Type B pancreatic cell (in vitro differentiated cells): ENCODE measurements around the gene OSBP2. TPM values are rescaled to one million over a fixed set of nuclear protein-coding genes. Genes with fewer than 3 reads are reported as not detected.

ENCODE experiments used
- DNase-seq: peaks from one replicate; pipeline ENCODE4 v3.0.0; 2021; ENCODE audit warnings: mixed read lengths; ENCODE audit not compliant: unreplicated experiment; ENCODE audit errors: extremely low spot score
- H3K27ac Mint-ChIP-seq: 2 replicates; pipeline ENCODE4 v1.8.0; 2021; ENCODE audit warnings: mild to moderate bottlenecking, mixed read lengths
- H3K27me3 Mint-ChIP-seq: 2 replicates; pipeline ENCODE4 v1.8.0; 2021; ENCODE audit warnings: mixed read lengths
- H3K36me3 Mint-ChIP-seq: 2 replicates; pipeline ENCODE4 v1.8.0; 2021; ENCODE audit warnings: mixed read lengths
- H3K4me1 Mint-ChIP-seq: one replicate; pipeline ENCODE4 v1.8.0; 2021; ENCODE audit warnings: mixed read lengths; ENCODE audit not compliant: unreplicated experiment
- H3K4me3 Mint-ChIP-seq: 2 replicates; pipeline ENCODE4 v1.8.0; 2021; ENCODE audit warnings: mild to moderate bottlenecking, mixed read lengths
- H3K9me3 Mint-ChIP-seq: 2 replicates; pipeline ENCODE4 v1.8.0; 2021; ENCODE audit warnings: mixed read lengths
- CTCF ChIP-seq: fragments of 200-600 bp; sonication (generic); conservative IDR thresholded peaks from 2 replicates; pipeline ENCODE4 v1.5.0; 2021; ENCODE audit warnings: antibody characterized with exemption, mild to moderate bottlenecking
- total RNA-seq: library from RNA; stranded (reverse); gene quantifications from 2 replicates; pipeline ENCODE4 v1.2.1, GENCODE V29; 2021; ENCODE audit warnings: low replicate concordance

OSBP2 gene
- total RNA-seq, 1 donor from 2014 or later, result 8.1 TPM

GRCh38 chr22:30878516-30879414, 184.1 kb downstream of the OSBP2 start:
- peaks cover 30% of the 10 kb centered on the region for H3K4me1 Mint-ChIP-seq
- H3K36me3 Mint-ChIP-seq, result no peaks in the 10 kb centered on the region
- H3K27ac Mint-ChIP-seq, result no peak overlapping the region
- no peak for DNase-seq
- H3K4me3 Mint-ChIP-seq, result peak overlapping the region; percentile 20
- no peak for TF ChIP-seq CTCF
- H3K9me3 Mint-ChIP-seq, result no peaks in the 10 kb centered on the region
- H3K27me3 Mint-ChIP-seq, result no peaks in the 10 kb centered on the region

- Mint-ChIP-seq H3K27ac (no peak overlapping the region), H3K4me1 (peaks cover 30% of the 10 kb centered on the region), H3K4me3 (no peak overlapping the region), H3K27me3 (no peaks in the 10 kb centered on the region), H3K9me3 (no peaks in the 10 kb centered on the region), H3K36me3 (no peaks in the 10 kb centered on the region)
- TF ChIP-seq CTCF, result no peak
- no peak for DNase-seq
These were observed 184.7 kb downstream of the OSBP2 start for GRCh38 chr22:30879415-30879797.

- no peak for TF ChIP-seq CTCF
- Mint-ChIP-seq H3K27me3 (no peaks in the 10 kb centered on the region), H3K9me3 (no peaks in the 10 kb centered on the region), H3K27ac (no peak overlapping the region), H3K36me3 (no peaks in the 10 kb centered on the region), H3K4me3 (no peak overlapping the region), H3K4me1 (peaks cover 30% of the 10 kb centered on the region)
- DNase-seq, result no peak
These were observed 185.5 kb downstream of the OSBP2 start for GRCh38 chr22:30880181-30880601.

GRCh38 chr22:30880847-30881246, 186.2 kb downstream of the OSBP2 start:
- no peak for TF ChIP-seq CTCF
- Mint-ChIP-seq H3K4me3 (no peak overlapping the region), H3K27ac (no peak overlapping the region), H3K36me3 (no peaks in the 10 kb centered on the region), H3K4me1 (peaks cover 30% of the 10 kb centered on the region), H3K9me3 (no peaks in the 10 kb centered on the region), H3K27me3 (no peaks in the 10 kb centered on the region)
- DNase-seq, result no peak

- DNase-seq, result no peak
These were observed 186.9 kb downstream of the OSBP2 start for GRCh38 chr22:30881361-30882183.

More at GRCh38 chr22:30881361-30882183, 186.9 kb downstream of the OSBP2 start:
- Mint-ChIP-seq H3K9me3 (no peaks in the 10 kb centered on the region), H3K4me1 (peaks cover 30% of the 10 kb centered on the region), H3K27me3 (no peaks in the 10 kb centered on the region), H3K36me3 (no peaks in the 10 kb centered on the region), H3K4me3 (peak overlapping the region; percentile 51), H3K27ac (peak overlapping the region; percentile 73)
- TF ChIP-seq CTCF, result no peak
